Kidney epithelial cell (primary cell): ENCODE measurements around the gene DCUN1D3. TPM values are rescaled to one million over a fixed set of nuclear protein-coding genes. Genes with fewer than 3 reads are reported as not detected.

ENCODE experiments used
- DNase-seq: peaks from one replicate; pipeline ENCODE4 v3.0.0-alpha.2; 2010; ENCODE audit warnings: low read depth
- H3K27me3 ChIP-seq: 2 replicates; pipeline ENCODE4 v1.6.0; 2011; ENCODE audit warnings: low read length; ENCODE audit not compliant: control insufficient read depth, insufficient read depth
- H3K36me3 ChIP-seq: 2 replicates; pipeline ENCODE4 v1.5.1; 2011; ENCODE audit warnings: low read length; ENCODE audit not compliant: control insufficient read depth, insufficient read depth
- H3K4me3 ChIP-seq: 2 replicates; pipeline ENCODE4 v1.5.1; 2011; ENCODE audit warnings: low read depth, mild to moderate bottlenecking, control low read depth, low read length
- CTCF ChIP-seq: IDR thresholded peaks from 2 replicates; pipeline ENCODE4 v1.5.1; 2011; ENCODE audit warnings: mild to moderate bottlenecking, moderate library complexity, low read length, control low read depth, inconsistent platforms; ENCODE audit not compliant: insufficient read depth, poor library complexity, severe bottlenecking
- total RNA-seq: library from RNA; depleted of rRNA; stranded (reverse); fragments of >200 nt; gene quantifications from 2 replicates; pipeline ENCODE4 v1.2.3, GENCODE V29; 2015

DCUN1D3 gene
- total RNA-seq, 1 donor from 2014 or later, result 14.8 TPM

GRCh38 chr16:20923876-20924275 is 23.7 kb upstream of the DCUN1D3 start:
- no peak overlapping the region for H3K4me3 ChIP-seq
- H3K36me3 ChIP-seq, result no peaks in the 10 kb centered on the region
- no peak for TF ChIP-seq CTCF
- no peak for DNase-seq
- H3K27me3 ChIP-seq, result no peaks in the 10 kb centered on the region

- Histone ChIP-seq H3K4me3 (no peak overlapping the region), H3K27me3 (no peaks in the 10 kb centered on the region), H3K36me3 (no peaks in the 10 kb centered on the region)
- TF ChIP-seq CTCF, result no peak
- no peak for DNase-seq
Measured at GRCh38 chr16:20920799-20921198, 20.6 kb upstream of the DCUN1D3 start.

- no peaks in the 10 kb centered on the region for H3K36me3 ChIP-seq
- no peaks in the 10 kb centered on the region for H3K27me3 ChIP-seq
- no peak for DNase-seq
- H3K4me3 ChIP-seq, result no peak overlapping the region
- TF ChIP-seq CTCF, result no peak
Measured at GRCh38 chr16:20920091-20920490, 19.9 kb upstream of the DCUN1D3 start.

GRCh38 chr16:20918486-20919239 is 18.5 kb upstream of the DCUN1D3 start:
- Histone ChIP-seq H3K36me3 (no peaks in the 10 kb centered on the region), H3K4me3 (no peak overlapping the region), H3K27me3 (no peaks in the 10 kb centered on the region)
- no peak for DNase-seq
- no peak for TF ChIP-seq CTCF

- Histone ChIP-seq H3K4me3 (no peak overlapping the region), H3K36me3 (no peaks in the 10 kb centered on the region), H3K27me3 (no peaks in the 10 kb centered on the region)
- TF ChIP-seq CTCF, result no peak
- DNase-seq, result no peak
Measured at GRCh38 chr16:20916942-20917341, 16.8 kb upstream of the DCUN1D3 start.

- Histone ChIP-seq H3K36me3 (no peaks in the 10 kb centered on the region), H3K27me3 (no peaks in the 10 kb centered on the region), H3K4me3 (no peak overlapping the region)
- TF ChIP-seq CTCF, result no peak
- DNase-seq, result no peak
Measured at GRCh38 chr16:20916289-20916688, 16.1 kb upstream of the DCUN1D3 start.
